ENCODE results near the gene ZNF780A. TPM values are rescaled to one million over a fixed set of nuclear protein-coding genes. Genes with fewer than 3 reads are reported as not detected.

The ZNF780A gene
- total and polyA plus RNA-seq, 2 of the 13 experiments (the other 11 are each of a cell fraction or from before 2014, with no cell fraction given) = 13.5 to 22.7 TPM

DNA sequence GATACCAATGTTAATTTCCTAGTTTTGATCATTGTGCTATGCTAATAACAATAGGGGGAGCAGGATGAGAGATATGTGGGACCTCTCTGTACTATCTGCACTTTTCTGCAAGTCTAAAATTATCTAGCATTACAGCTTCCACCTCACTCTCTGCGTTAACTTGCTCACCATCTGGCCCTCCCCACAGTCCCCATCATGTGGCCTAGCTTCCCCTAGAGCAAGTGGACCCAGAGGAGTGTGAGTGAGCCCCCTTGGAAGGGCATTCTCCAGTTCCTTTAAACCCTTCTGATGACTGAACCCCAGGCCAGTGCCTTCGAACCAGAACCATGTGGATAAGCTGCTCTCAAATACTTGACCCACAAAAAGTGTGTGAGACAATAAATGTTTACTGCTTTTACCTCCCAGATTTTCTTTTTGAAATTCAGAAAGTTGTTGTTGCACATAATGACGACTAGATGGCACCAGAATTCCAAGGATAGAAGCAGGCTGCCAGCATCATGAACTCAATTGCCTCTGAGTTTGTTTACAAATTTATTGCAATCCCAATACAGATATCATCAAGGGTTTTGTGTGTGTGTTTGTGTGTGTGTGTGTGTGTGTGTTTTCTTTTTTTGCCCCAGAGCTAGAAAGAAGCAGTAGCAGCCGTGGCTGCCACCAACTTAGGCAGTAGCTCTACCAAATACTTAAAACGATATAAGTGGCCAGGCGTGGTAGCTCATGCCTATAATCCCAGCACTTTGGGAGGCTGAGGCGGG lies 49.0 kb upstream of the ZNF780A start:
- peak; percentile 35 for DNase-seq (ENCODE audit: low spot score)
- ATAC-seq = no peak
- POLR2A ChIA-PET = no interaction called here
- FAIRE-seq = peak; percentile 81
- H3K36me3 ChIP-seq (replicated peaks in 1 of 2; ENCODE audit: control insufficient read depth in 1 of 2, insufficient read depth in 2 of 2, low read length in 2 of 2) = no peaks in the 10 kb centered on the region
- no TSS peak for BruUV-seq (replicated peaks)
- no peaks in the 10 kb centered on the region for H3K9me3 ChIP-seq (ENCODE audit: low read length)
- CTCF ChIA-PET (ENCODE audit: low intra/inter-chr PET ratio, low total read pairs) = interaction anchor here (2.1 to 2.6 kb wide), 2 partner anchors 16 to 82 kb away, joined by 6 to 43 read pairs; no protein-coding TSS in a partner anchor
- H3K4me3 ChIP-seq (replicated peaks in 1 of 3; ENCODE audit: insufficient read depth in 1 of 3, low read depth in 2 of 3, low read length in 3 of 3) = no peak overlapping the region
- no peak overlapping the region for H3K4me2 ChIP-seq (ENCODE audit: low read depth, low read length)
- H3K27ac ChIP-seq (ENCODE audit: extremely low read length, insufficient read depth, low read length) = no peak overlapping the region
- H3K27me3 ChIP-seq (ENCODE audit: control insufficient read depth in 1 of 2, insufficient read depth in 2 of 2, low read length in 2 of 2) = peaks cover 0 to 14% of the 10 kb centered on the region in 2 experiments; a peak in 2 of 5 replicates
- WGBS (ENCODE audit: low lambda C conversion rate) = 23% methylated on average over 7 of the region's 7 CpGs
- H3K9ac ChIP-seq (ENCODE audit: insufficient read depth, low read depth, low read length) = no peak overlapping the region
- H3K79me2 ChIP-seq (ENCODE audit: insufficient read depth, low read length) = no peaks in the 10 kb centered on the region
- no peaks in the 10 kb centered on the region for H4K20me1 ChIP-seq (ENCODE audit: insufficient read depth, low read length)
- H3K4me1 ChIP-seq (ENCODE audit: insufficient read depth, low read length) = no peaks in the 10 kb centered on the region
- in situ Hi-C loops (cut with HindIII; ENCODE audit: extremely low pct_ligation_motif_present, low pct_unique_long_range_greater_than_20kb) (loop anchor here (5.0 kb wide), 1 partner anchor 83 kb away; no protein-coding TSS in a partner anchor), intact Hi-C loops (cut with micrococcal nuclease; ENCODE audit: unreplicated experiment) (loop anchor here (1.0 kb wide), 1 partner anchor 83 kb away; no protein-coding TSS in a partner anchor)
- TF ChIP-seq ZNF574 (CRISPR knock-in tag; IDR thresholded peaks at IDR 0.05) = no peak
- TF ChIP-seq KLF16 (CRISPR knock-in tag; IDR thresholded peaks at IDR 0.05) = 0 out of 4 replicates have a peak, but pooled peaks of 1 of the 2 experiments have one; percentile 34
- TF ChIP-seq RAD21 (CRISPR knock-in tag; IDR thresholded peaks at IDR 0.05) = peak; percentile 81
- TF ChIP-seq PPARG (CRISPR knock-in tag; conservative IDR thresholded peaks at IDR 0.05) = no peak
- peak; percentile 94 for TF ChIP-seq SMC3 (IDR thresholded peaks at IDR 0.05; ENCODE audit: low read length)
- TF ChIP-seq HHEX (CRISPR knock-in tag; IDR thresholded peaks at IDR 0.05) = no peak
- TF ChIP-seq RXRB (CRISPR knock-in tag; IDR thresholded peaks at IDR 0.05; ENCODE audit: borderline replicate concordance) = 0 out of 2 replicates have a peak, but pooled peaks have one; percentile 21
- TF ChIP-seq, protein P1, sequence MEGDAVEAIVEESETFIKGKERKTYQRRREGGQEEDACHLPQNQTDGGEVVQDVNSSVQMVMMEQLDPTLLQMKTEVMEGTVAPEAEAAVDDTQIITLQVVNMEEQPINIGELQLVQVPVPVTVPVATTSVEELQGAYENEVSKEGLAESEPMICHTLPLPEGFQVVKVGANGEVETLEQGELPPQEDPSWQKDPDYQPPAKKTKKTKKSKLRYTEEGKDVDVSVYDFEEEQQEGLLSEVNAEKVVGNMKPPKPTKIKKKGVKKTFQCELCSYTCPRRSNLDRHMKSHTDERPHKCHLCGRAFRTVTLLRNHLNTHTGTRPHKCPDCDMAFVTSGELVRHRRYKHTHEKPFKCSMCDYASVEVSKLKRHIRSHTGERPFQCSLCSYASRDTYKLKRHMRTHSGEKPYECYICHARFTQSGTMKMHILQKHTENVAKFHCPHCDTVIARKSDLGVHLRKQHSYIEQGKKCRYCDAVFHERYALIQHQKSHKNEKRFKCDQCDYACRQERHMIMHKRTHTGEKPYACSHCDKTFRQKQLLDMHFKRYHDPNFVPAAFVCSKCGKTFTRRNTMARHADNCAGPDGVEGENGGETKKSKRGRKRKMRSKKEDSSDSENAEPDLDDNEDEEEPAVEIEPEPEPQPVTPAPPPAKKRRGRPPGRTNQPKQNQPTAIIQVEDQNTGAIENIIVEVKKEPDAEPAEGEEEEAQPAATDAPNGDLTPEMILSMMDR (CRISPR knock-in tag; IDR thresholded peaks at IDR 0.05) = peak; percentile 85
- TF ChIP-seq HNRNPH1 (optimal IDR thresholded peaks at IDR 0.05; ENCODE audit: low read depth, low read length) = no peak
- TF ChIP-seq STAG1 (CRISPR knock-in tag; IDR thresholded peaks at IDR 0.05) = peak; percentile 92
- no peak overlapping the region for H2AFZ ChIP-seq (ENCODE audit: low read length)
